Daoy (cell line): Measurements from ENCODE around the gene RBM46. TPM values are rescaled to one million over a fixed set of nuclear protein-coding genes. Genes with fewer than 3 reads are reported as not detected.
"Not testable (repeated sequence)": the region's sequence is repeated elsewhere in the genome, so short reads cannot be mapped to it uniquely, and the experiment has no call there.

ENCODE experiments used
- DNase-seq: peaks from one replicate; pipeline ENCODE4 v3.0.0-alpha.2; 2015; ENCODE audit warnings: low read depth
- total RNA-seq: library from RNA; depleted of rRNA; stranded (reverse); fragments of >200 nt; shearing (Covaris generic); gene quantifications from 2 replicates; pipeline ENCODE4 v1.2.3, GENCODE V29; 2014; rRNA removed

The RBM46 gene
- total RNA-seq, 1 experiment from 2014 or later: not detected

- DNase-seq: no peak
These were observed 55.4 kb downstream of the RBM46 start for GRCh38 chr4:154836513-154836912.

GRCh38 chr4:154838155-154838554 lies 57.1 kb downstream of the RBM46 start:
- no peak for DNase-seq

- no peak for DNase-seq
These were observed 57.6 kb downstream of the RBM46 start for GRCh38 chr4:154838694-154839093.

DNA sequence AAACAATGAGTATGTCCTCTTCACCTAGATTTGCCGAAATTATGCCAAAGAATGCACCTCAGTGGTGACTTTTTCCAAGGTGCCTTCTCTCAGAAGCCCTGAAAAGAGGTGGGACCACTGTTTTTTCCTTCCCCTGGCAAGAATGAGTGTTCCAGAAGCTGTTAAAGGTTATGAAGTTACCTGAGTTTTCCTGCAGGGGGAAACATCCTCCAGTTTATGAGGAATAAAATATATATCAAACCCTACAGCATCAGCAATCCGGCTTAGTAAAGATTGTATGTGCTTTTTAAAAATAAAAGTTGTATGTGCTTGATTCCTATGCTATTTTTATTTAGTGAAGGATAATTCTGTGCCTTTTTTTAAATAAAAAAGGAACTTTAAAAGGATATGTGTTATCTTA lies 73.3 kb downstream of the RBM46 start:
- no peak for DNase-seq

DNA sequence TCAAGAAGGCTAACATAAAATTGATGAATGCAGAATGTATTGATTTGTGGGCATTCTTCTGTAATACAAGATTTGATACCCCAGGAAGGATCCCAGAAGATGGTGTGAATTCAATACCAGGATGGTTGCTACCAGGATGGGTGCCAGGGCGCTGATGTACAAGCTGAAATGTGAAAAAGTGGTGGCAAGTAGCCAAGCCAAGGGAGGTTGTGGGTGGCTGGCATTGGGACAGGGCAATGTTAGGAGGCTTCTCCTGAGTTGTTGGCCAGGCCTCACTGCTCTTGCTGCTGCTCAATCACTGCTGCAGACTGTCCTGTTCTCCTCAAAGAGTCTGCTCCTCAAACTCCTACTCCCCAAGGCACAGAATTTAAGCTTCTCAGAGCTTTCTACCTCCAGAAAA lies 77.1 kb downstream of the RBM46 start:
- no peak for DNase-seq

GRCh38 chr4:154868414-154869194 lies 87.5 kb downstream of the RBM46 start:
- DNase-seq: no peak

DNA sequence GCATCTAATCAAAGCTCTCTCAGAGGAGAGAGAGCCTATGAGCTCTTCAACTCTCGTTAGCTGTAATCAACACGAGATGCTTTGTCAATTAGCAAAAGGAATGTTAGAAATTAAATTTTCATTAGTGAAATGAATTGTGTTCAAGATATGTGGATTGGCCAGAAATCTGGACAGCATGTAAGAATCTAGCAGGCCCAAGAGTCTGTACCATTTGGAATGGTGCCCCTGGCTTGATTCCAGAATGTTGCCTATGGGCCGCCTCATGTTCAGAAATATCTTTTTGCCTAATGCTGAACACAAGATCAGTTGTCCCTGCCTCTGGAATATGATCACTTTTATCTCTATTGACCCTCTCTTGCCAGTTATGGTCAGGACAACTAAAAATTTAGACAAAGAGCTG lies 88.2 kb downstream of the RBM46 start:
- no peak for DNase-seq

DNA sequence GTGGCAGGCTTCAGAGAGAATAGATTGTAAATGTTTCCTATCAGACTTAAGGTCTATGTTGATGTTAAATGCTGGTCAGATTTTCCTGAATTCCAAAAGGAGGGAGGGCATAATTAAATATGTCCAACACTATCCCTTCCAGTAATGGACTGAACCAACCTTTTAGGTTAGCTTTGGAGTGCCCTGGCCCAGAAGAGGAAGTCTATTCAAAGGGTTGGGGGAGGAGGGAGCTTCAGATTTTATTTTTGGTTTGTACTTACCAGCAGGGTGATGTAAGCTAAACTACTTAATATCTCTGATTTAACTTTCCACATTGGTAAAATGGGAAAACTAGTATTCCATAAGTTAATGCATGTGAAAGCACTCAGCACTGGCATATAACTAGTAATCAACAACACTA lies 91.1 kb downstream of the RBM46 start:
- no peak for DNase-seq

- DNase-seq: not testable (repeated sequence)
These were observed 93.0 kb downstream of the RBM46 start for GRCh38 chr4:154874049-154874448.

DNA sequence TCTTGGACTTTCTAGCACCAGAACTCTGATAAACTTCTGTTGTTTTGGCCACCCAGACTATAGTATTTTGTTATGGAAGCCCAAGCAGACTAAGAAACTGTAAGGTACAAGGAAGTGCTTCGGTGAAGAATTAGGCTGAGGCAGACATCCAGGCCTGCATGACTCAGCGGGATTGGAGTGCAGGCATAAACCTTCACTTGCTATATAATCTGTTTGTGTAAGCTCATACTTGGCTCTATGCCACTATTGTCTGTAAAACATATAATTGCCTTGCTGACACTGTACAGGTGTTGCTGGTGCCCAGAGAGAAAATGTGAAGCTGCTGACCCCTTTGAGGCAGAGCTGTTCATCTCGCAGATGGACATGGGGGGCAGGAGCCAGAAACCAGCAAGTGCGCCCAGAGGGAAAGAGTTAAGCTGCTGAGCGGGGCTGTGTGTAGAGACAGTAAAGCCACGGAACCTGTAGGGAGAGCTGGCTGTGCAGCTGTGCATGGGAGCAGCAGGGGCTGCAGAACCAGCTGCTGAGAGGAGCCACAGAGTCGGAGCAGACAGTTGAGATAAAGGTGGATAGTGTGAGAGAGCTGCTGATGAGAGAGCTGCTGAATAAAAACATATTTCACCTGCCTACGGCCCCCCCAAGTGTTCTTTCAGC lies 96.2 kb downstream of the RBM46 start:
- DNase-seq: no peak

Other genes with a start within 250 kb of the RBM46 start
- gene PLRG1, start 230.9 kb upstream of the RBM46 start, total RNA-seq: 45.7 and 58.4 TPM in 2 replicates
- not detected in 2 replicates for gene FGB, start 218.3 kb upstream of the RBM46 start, total RNA-seq
- not detected in 2 replicates for gene FGA, start 190.5 kb upstream of the RBM46 start, total RNA-seq
- not detected in 2 replicates for gene FGG, start 168.6 kb upstream of the RBM46 start, total RNA-seq
- gene LRAT, start 37.3 kb upstream of the RBM46 start, total RNA-seq: 0.03 and 0.17 TPM in 2 replicates